Measurements from ENCODE around the gene MAPK7. TPM values are rescaled to one million over a fixed set of nuclear protein-coding genes. Genes with fewer than 3 reads are reported as not detected.

The MAPK7 gene
- polyA plus RNA-seq, 1 of the 3 experiments (the other 2 are of a cell fraction), result 19.1 TPM

- H3K9ac ChIP-seq, result no peak overlapping the region
- no peaks in the 10 kb centered on the region for H3F3A ChIP-seq (replicated peaks; ENCODE audit: insufficient read depth)
- DNase-seq, result no peak
- ChIA-PET CTCF (interaction anchor here (2.0 kb wide), 2 partner anchors 23 to 107 kb away, joined by 6 to 11 read pairs; partner anchors contain the start of gene B9D1), POLR2A (no interaction called here)
- H3K36me3 ChIP-seq (replicated peaks in 1 of 2; ENCODE audit: control insufficient read depth in 1 of 2, insufficient read depth in 2 of 2, low read length in 1 of 2), result peaks cover 0 to 2% of the 10 kb centered on the region in 2 experiments
- no peak overlapping the region for H3K4me2 ChIP-seq
- no peaks in the 10 kb centered on the region for H3K79me2 ChIP-seq (ENCODE audit: insufficient read depth)
- H4K20me1 ChIP-seq (ENCODE audit: insufficient read depth), result no peaks in the 10 kb centered on the region
- no peaks in the 10 kb centered on the region for H3K9me2 ChIP-seq
- WGBS (ENCODE audit: low lambda C conversion rate), result 92% methylated on average over 2 of the region's 2 CpGs
- H3K27me3 ChIP-seq (ENCODE audit: insufficient read depth), result no peaks in the 10 kb centered on the region
- TF ChIP-seq FOSL2 (IDR thresholded peaks at IDR 0.05; ENCODE audit: borderline replicate concordance, low read depth) (no peak), GATA2 (CRISPR knock-in tag; IDR thresholded peaks at IDR 0.05) (no peak), JUND (IDR thresholded peaks at IDR 0.05) (no peak), RAD21 (IDR thresholded peaks at IDR 0.05; ENCODE audit: low read length) (no peak), RFX5 (IDR thresholded peaks at IDR 0.05; ENCODE audit: low read length) (no peak), TCF12 (IDR thresholded peaks at IDR 0.05) (no peak), FOXJ3 (CRISPR knock-in tag; IDR thresholded peaks at IDR 0.05) (no peak), TEAD4 (IDR thresholded peaks at IDR 0.05; ENCODE audit: borderline replicate concordance, insufficient read depth) (no peak), REST (IDR thresholded peaks at IDR 0.05; ENCODE audit: low read depth, low read length) (no peak), USF1 (IDR thresholded peaks at IDR 0.05; ENCODE audit: borderline replicate concordance, low read depth) (no peak), IRF3 (IDR thresholded peaks at IDR 0.05; ENCODE audit: low read depth, low read length) (no peak), YY1 (IDR thresholded peaks at IDR 0.05; ENCODE audit: low read depth) (no peak), GABPA (IDR thresholded peaks at IDR 0.05; ENCODE audit: low read depth) (no peak), ZBTB33 (IDR thresholded peaks at IDR 0.05; ENCODE audit: borderline replicate concordance, low read depth) (no peak), POLR2AphosphoS5 (IDR thresholded peaks at IDR 0.05; ENCODE audit: low read depth, low read length) (no peak), NFIC (IDR thresholded peaks at IDR 0.05; ENCODE audit: borderline replicate concordance) (no peak), MXI1 (IDR thresholded peaks at IDR 0.05; ENCODE audit: low read depth, low read length) (no peak)
- H3K4me3 ChIP-seq (ENCODE audit: low read depth in 2 of 2, low read length in 1 of 2), result no peak overlapping the region
- H2AFZ ChIP-seq (ENCODE audit: low read depth), result no peak overlapping the region
- no peaks in the 10 kb centered on the region for H3K9me3 ChIP-seq
- H3K4me1 ChIP-seq (ENCODE audit: control insufficient read depth in 1 of 2, insufficient read depth in 2 of 2, low read depth in 1 of 2, low read length in 1 of 2), result peaks cover 5 to 8% of the 10 kb centered on the region in 2 experiments; a peak in 2 of 4 replicates
- H3K27ac ChIP-seq (ENCODE audit: low read depth in 2 of 2, low read length in 1 of 2), result no peak overlapping the region; a peak in 1 of 4 replicates
Observed at GRCh38 chr17:19339341-19339815, 38.9 kb upstream of the MAPK7 start.

Data from SK-N-SH (cell line).